ENCODE measurements around the gene NOTCH4.

NOTCH4 gene

GRCh38 chr6:32200711-32201475, 23.0 kb downstream of the NOTCH4 start:
- no peak for TF ChIP-seq CTCF (IDR thresholded peaks at IDR 0.05)
- H3K4me2 ChIP-seq (ENCODE audit: low read length) = no peak overlapping the region
- no peak overlapping the region for H3K4me3 ChIP-seq (ENCODE audit: low read depth, low read length)
- H3K36me3 ChIP-seq (ENCODE audit: control insufficient read depth, insufficient read depth, low read length) = no peaks in the 10 kb centered on the region
- no peaks in the 10 kb centered on the region for H3K9me3 ChIP-seq (ENCODE audit: control insufficient read depth, low read length)
- no peak overlapping the region for H3K9ac ChIP-seq
- no peaks in the 10 kb centered on the region for H3K4me1 ChIP-seq
- no peaks in the 10 kb centered on the region for H3K27me3 ChIP-seq (ENCODE audit: control insufficient read depth, insufficient read depth, low read length)
- no peak overlapping the region for H2AFZ ChIP-seq
- no peak overlapping the region for H3K27ac ChIP-seq
- no peaks in the 10 kb centered on the region for H3K79me2 ChIP-seq

- Histone ChIP-seq H3K27me3 (ENCODE audit: control insufficient read depth, insufficient read depth, low read length) (no peaks in the 10 kb centered on the region), H3K4me2 (ENCODE audit: low read length) (no peak overlapping the region), H3K27ac (no peak overlapping the region), H3K4me1 (no peaks in the 10 kb centered on the region), H3K79me2 (no peaks in the 10 kb centered on the region), H3K4me3 (ENCODE audit: low read depth, low read length) (no peak overlapping the region), H3K9ac (no peak overlapping the region), H3K9me3 (ENCODE audit: control insufficient read depth, low read length) (no peaks in the 10 kb centered on the region), H2AFZ (no peak overlapping the region), H3K36me3 (ENCODE audit: control insufficient read depth, insufficient read depth, low read length) (no peaks in the 10 kb centered on the region)
- TF ChIP-seq CTCF (IDR thresholded peaks at IDR 0.05) = no peak
These were observed 25.0 kb downstream of the NOTCH4 start for GRCh38 chr6:32198866-32199265.

- no peak overlapping the region for H3K27ac ChIP-seq
- no peaks in the 10 kb centered on the region for H3K4me1 ChIP-seq
- no peak overlapping the region for H3K4me3 ChIP-seq (ENCODE audit: low read depth, low read length)
- no peaks in the 10 kb centered on the region for H3K79me2 ChIP-seq
- TF ChIP-seq CTCF (IDR thresholded peaks at IDR 0.05) = no peak
- H3K36me3 ChIP-seq (ENCODE audit: control insufficient read depth, insufficient read depth, low read length) = no peaks in the 10 kb centered on the region
- H3K4me2 ChIP-seq (ENCODE audit: low read length) = no peak overlapping the region
- H2AFZ ChIP-seq = no peak overlapping the region
- no peaks in the 10 kb centered on the region for H3K9me3 ChIP-seq (ENCODE audit: control insufficient read depth, low read length)
- no peaks in the 10 kb centered on the region for H3K27me3 ChIP-seq (ENCODE audit: control insufficient read depth, insufficient read depth, low read length)
- no peak overlapping the region for H3K9ac ChIP-seq
These were observed 25.5 kb downstream of the NOTCH4 start for GRCh38 chr6:32198345-32198696.

- H2AFZ ChIP-seq = peak overlapping the region; percentile 93
- peak overlapping the region; percentile 98 for H3K27ac ChIP-seq
- peak overlapping the region; percentile 94 for H3K9ac ChIP-seq
- no peaks in the 10 kb centered on the region for H3K36me3 ChIP-seq (ENCODE audit: control insufficient read depth, insufficient read depth, low read length)
- H3K4me2 ChIP-seq (ENCODE audit: low read length) = peak overlapping the region; percentile 92
- H3K79me2 ChIP-seq = no peaks in the 10 kb centered on the region
- no peaks in the 10 kb centered on the region for H3K27me3 ChIP-seq (ENCODE audit: control insufficient read depth, insufficient read depth, low read length)
- H3K4me1 ChIP-seq = no peaks in the 10 kb centered on the region
- H3K4me3 ChIP-seq (ENCODE audit: low read depth, low read length) = peak overlapping the region; percentile 82
- no peaks in the 10 kb centered on the region for H3K9me3 ChIP-seq (ENCODE audit: control insufficient read depth, low read length)
- no peak for TF ChIP-seq CTCF (IDR thresholded peaks at IDR 0.05)
These were observed 26.9 kb downstream of the NOTCH4 start for GRCh38 chr6:32196682-32197616.
